Measurements from ENCODE around the gene LANCL1. TPM values are rescaled to one million over a fixed set of nuclear protein-coding genes. Genes with fewer than 3 reads are reported as not detected.

The LANCL1 gene
- total RNA-seq, 1 donor from 2014 or later = 29.2 TPM

- DNase-seq (ENCODE audit: extremely low spot score in 2 of 2) = no peak
- intact Hi-C loops (cut with DNase I) = no loop called here
- Histone ChIP-seq H3K9me3 (no peaks in the 10 kb centered on the region), H3K27me3 (no peaks in the 10 kb centered on the region), H3K27ac (no peak overlapping the region), H3K36me3 (no peaks in the 10 kb centered on the region), H3K4me3 (no peak overlapping the region), H3K4me1 (no peaks in the 10 kb centered on the region)
- TF ChIP-seq POLR2A (IDR thresholded peaks at IDR 0.05) (no peak), POLR2AphosphoS5 (IDR thresholded peaks at IDR 0.05; ENCODE audit: insufficient read depth in 1 of 2, low read depth in 1 of 2) (no peak), CTCF (IDR thresholded peaks at IDR 0.05) (no peak)
Observed at GRCh38 chr2:210389856-210390255, 86.7 kb downstream of the LANCL1 start.

GRCh38 chr2:210388148-210388547, 88.4 kb downstream of the LANCL1 start:
- TF ChIP-seq POLR2AphosphoS5 (IDR thresholded peaks at IDR 0.05; ENCODE audit: insufficient read depth in 1 of 2, low read depth in 1 of 2) (no peak), POLR2A (IDR thresholded peaks at IDR 0.05) (no peak), CTCF (IDR thresholded peaks at IDR 0.05) (no peak)
- no peaks in the 10 kb centered on the region for H3K9me3 ChIP-seq
- no peak overlapping the region for H3K27ac ChIP-seq
- no peaks in the 10 kb centered on the region for H3K4me1 ChIP-seq
- H3K4me3 ChIP-seq = no peak overlapping the region
- H3K27me3 ChIP-seq = no peaks in the 10 kb centered on the region
- no peak for DNase-seq (ENCODE audit: extremely low spot score in 2 of 2)
- intact Hi-C loops (cut with DNase I) = no loop called here
- no peaks in the 10 kb centered on the region for H3K36me3 ChIP-seq

GRCh38 chr2:210387074-210387473, 89.5 kb downstream of the LANCL1 start:
- Histone ChIP-seq H3K36me3 (no peaks in the 10 kb centered on the region), H3K9me3 (no peaks in the 10 kb centered on the region), H3K4me1 (no peaks in the 10 kb centered on the region), H3K27ac (no peak overlapping the region), H3K4me3 (no peak overlapping the region), H3K27me3 (no peaks in the 10 kb centered on the region)
- intact Hi-C loops (cut with DNase I) = no loop called here
- TF ChIP-seq POLR2A (IDR thresholded peaks at IDR 0.05) (no peak), CTCF (IDR thresholded peaks at IDR 0.05) (no peak), POLR2AphosphoS5 (IDR thresholded peaks at IDR 0.05; ENCODE audit: insufficient read depth in 1 of 2, low read depth in 1 of 2) (no peak)
- DNase-seq (ENCODE audit: extremely low spot score in 2 of 2) = no peak

Other genes starting within 250 kb of the LANCL1 start
- not detected for gene MYL1, start 161.6 kb downstream of the LANCL1 start, total RNA-seq
- gene CPS1, start 79.8 kb upstream of the LANCL1 start, total RNA-seq = 8.8 TPM